CD4-positive, alpha-beta T cell (primary cell): Measurements from ENCODE around the gene DCP2. TPM values are rescaled to one million over a fixed set of nuclear protein-coding genes. Genes with fewer than 3 reads are reported as not detected.

Experiments used
- ATAC-seq: fragments of 200-7000 bp; cut with Tn5 transposase; one replicate; pipeline ENCODE4 v1.10.0; 2022; ENCODE audit warnings: mild to moderate bottlenecking; ENCODE audit not compliant: poor library complexity
- CTCF ChIA-PET: fragments of 350-600 bp; sonication (Branson Sonifier 250); formaldehyde crosslinking; loops from one replicate; lab custom pipeline; 2021; ENCODE audit warnings: antibody characterized with exemption, inconsistent platforms; lab: Charles Lee
- POLR2A ChIA-PET: fragments of 350-600 bp; sonication (Branson Sonifier 250); formaldehyde crosslinking; loops from one replicate; lab custom pipeline; 2021; ENCODE audit warnings: antibody characterized with exemption, inconsistent platforms; lab: Charles Lee
- DNase-seq, 14 experiments: peaks; one replicate each; pipeline ENCODE4 v3.0.0-alpha.2; 2013 to 2020; ENCODE audit warnings: mixed read lengths in 2 of 14
- H3K27ac ChIP-seq, 2 donors: one replicate each; pipeline versions ENCODE4 v1.5.1 to v1.7.0; 2013; ENCODE audit warnings: low read length in 2 of 2, low read depth in 1 of 2, mild to moderate bottlenecking in 1 of 2
- H3K27me3 ChIP-seq, 2 experiments: 1 replicate in 1 of 2; 2 replicates in 1 of 2; pipeline versions ENCODE4 v1.6.1 to v1.7.0; 2013; ENCODE audit warnings: low read length in 2 of 2, control low read depth in 1 of 2, mild to moderate bottlenecking in 1 of 2, moderate library complexity in 1 of 2; ENCODE audit not compliant: insufficient read depth in 2 of 2, control insufficient read depth in 1 of 2
- H3K36me3 ChIP-seq: one replicate; pipeline ENCODE4 v1.6.1; 2013; ENCODE audit warnings: low read length, control low read depth; ENCODE audit not compliant: insufficient read depth
- H3K4me1 ChIP-seq: one replicate; pipeline ENCODE4 v1.6.1; 2013; ENCODE audit warnings: low read length, control low read depth; ENCODE audit not compliant: insufficient read depth
- H3K4me3 ChIP-seq: one replicate; pipeline ENCODE4 v1.5.1; 2013; ENCODE audit warnings: mild to moderate bottlenecking, low read length, moderate library complexity
- H3K9me3 ChIP-seq, 2 experiments: 1 replicate in 1 of 2; 2 replicates in 1 of 2; pipeline versions ENCODE4 v1.6.1 to v1.7.0; 2013; ENCODE audit warnings: low read length in 2 of 2, mild to moderate bottlenecking in 2 of 2, control low read depth in 1 of 2, moderate library complexity in 1 of 2; ENCODE audit not compliant: control insufficient read depth in 1 of 2, insufficient read depth in 1 of 2
- H3K27ac Mint-ChIP-seq: one replicate; pipeline ENCODE4 v1.8.0; 2020; ENCODE audit warnings: mixed read lengths
- H3K27me3 Mint-ChIP-seq: one replicate; pipeline ENCODE4 v1.8.0; 2021; ENCODE audit warnings: mixed read lengths
- H3K36me3 Mint-ChIP-seq: one replicate; pipeline ENCODE4 v1.8.0; 2021; ENCODE audit warnings: low read depth, mixed read lengths
- H3K4me1 Mint-ChIP-seq: one replicate; pipeline ENCODE4 v1.8.0; 2021; ENCODE audit warnings: low read depth, mixed read lengths
- H3K4me3 Mint-ChIP-seq: one replicate; pipeline ENCODE4 v1.8.0; 2020; ENCODE audit warnings: mild to moderate bottlenecking, mixed read lengths
- H3K9me3 Mint-ChIP-seq: one replicate; pipeline ENCODE4 v1.8.0; 2020; ENCODE audit warnings: mixed read lengths
- CTCF ChIP-seq: fragments of 200-600 bp; IDR thresholded peaks from one replicate; pipeline ENCODE4 v1.8.0; 2022; ENCODE audit warnings: antibody characterized with exemption, mild to moderate bottlenecking
- intact Hi-C, 2 experiments: fragments of 100-400 bp; cut with DNase I in 1 of 2; cut with micrococcal nuclease in 1 of 2; formaldehyde crosslinking; loops; one replicate each; pipeline versions ENCODE4 v1.15.1 to v1.9.0; 2023 to 2025; cut with DNase I, micrococcal nuclease
- total RNA-seq, 174 experiments: library from RNA in 2 of 174; stranded (reverse) in 2 of 174; gene quantifications; one replicate each; pipeline ENCODE4 v1.2.3 and lab custom pipeline; 2021 to 2026

DCP2 gene
- total RNA-seq, 2 experiments from 2014 or later: 86.3 to 87.1 TPM

GRCh38 chr5:112934366-112934663, 42.3 kb upstream of the DCP2 start:
- Mint-ChIP-seq H3K27me3 (no peaks in the 10 kb centered on the region), H3K4me1 (peaks cover 31% of the 10 kb centered on the region), H3K36me3 (no peaks in the 10 kb centered on the region), H3K27ac (no peak overlapping the region), H3K9me3 (no peaks in the 10 kb centered on the region), H3K4me3 (no peak overlapping the region)
- intact Hi-C loops: no loop called here
- Histone ChIP-seq H3K27me3 (no peaks in the 10 kb centered on the region), H3K9me3 (no peaks in the 10 kb centered on the region), H3K36me3 (no peaks in the 10 kb centered on the region), H3K4me1 (peaks cover 20% of the 10 kb centered on the region), H3K4me3 (no peak overlapping the region), H3K27ac (no peak overlapping the region)
- ChIA-PET CTCF (no interaction called here), POLR2A (no interaction called here)
- ATAC-seq (no peak), DNase-seq (no peak)
- TF ChIP-seq CTCF: no peak

GRCh38 chr5:112935675-112936074, 40.9 kb upstream of the DCP2 start:
- ChIA-PET CTCF (no interaction called here), POLR2A (no interaction called here)

GRCh38 chr5:112938286-112938685, 38.3 kb upstream of the DCP2 start:
- H3K4me1 Mint-ChIP-seq: no peaks in the 10 kb centered on the region
- no peaks in the 10 kb centered on the region for H3K4me1 ChIP-seq
- no peaks in the 10 kb centered on the region for H3K36me3 Mint-ChIP-seq
- CTCF ChIA-PET: interaction anchor here (0.6 kb wide), 1 partner anchor 90 kb away, joined by 3 read pairs; no protein-coding TSS in a partner anchor
- H3K9me3 Mint-ChIP-seq: no peaks in the 10 kb centered on the region
- H3K27ac ChIP-seq: no peak overlapping the region
- intact Hi-C loops: no loop called here
- no peak overlapping the region for H3K27ac Mint-ChIP-seq
- ATAC-seq (no peak), DNase-seq (no peak)
- no peaks in the 10 kb centered on the region for H3K27me3 Mint-ChIP-seq
- H3K27me3 ChIP-seq: no peaks in the 10 kb centered on the region
- TF ChIP-seq CTCF: no peak
- H3K4me3 ChIP-seq: no peak overlapping the region
- H3K36me3 ChIP-seq: no peaks in the 10 kb centered on the region
- H3K4me3 Mint-ChIP-seq: no peak overlapping the region
- H3K9me3 ChIP-seq: no peaks in the 10 kb centered on the region
- POLR2A ChIA-PET: no interaction called here

More at GRCh38 chr5:112935675-112936074, 40.9 kb upstream of the DCP2 start:
- H3K4me3 Mint-ChIP-seq: no peak overlapping the region
- H3K36me3 Mint-ChIP-seq: no peaks in the 10 kb centered on the region
- Histone ChIP-seq H3K4me3 (no peak overlapping the region), H3K9me3 (no peaks in the 10 kb centered on the region), H3K4me1 (peaks cover 8% of the 10 kb centered on the region), H3K27me3 (no peaks in the 10 kb centered on the region), H3K36me3 (no peaks in the 10 kb centered on the region), H3K27ac (no peak overlapping the region)
- ATAC-seq (no peak), DNase-seq (no peak)
- H3K27ac Mint-ChIP-seq: no peak overlapping the region
- intact Hi-C loops: no loop called here
- H3K4me1 Mint-ChIP-seq: peaks cover 18% of the 10 kb centered on the region
- TF ChIP-seq CTCF: no peak
- H3K9me3 Mint-ChIP-seq: no peaks in the 10 kb centered on the region
- no peaks in the 10 kb centered on the region for H3K27me3 Mint-ChIP-seq
